Measurements from ENCODE around the gene MACROD2.

Gene MACROD2

GRCh38 chr20:13996265-13996664, 949 bp downstream of the MACROD2 start:
- TF ChIP-seq, protein P1, sequence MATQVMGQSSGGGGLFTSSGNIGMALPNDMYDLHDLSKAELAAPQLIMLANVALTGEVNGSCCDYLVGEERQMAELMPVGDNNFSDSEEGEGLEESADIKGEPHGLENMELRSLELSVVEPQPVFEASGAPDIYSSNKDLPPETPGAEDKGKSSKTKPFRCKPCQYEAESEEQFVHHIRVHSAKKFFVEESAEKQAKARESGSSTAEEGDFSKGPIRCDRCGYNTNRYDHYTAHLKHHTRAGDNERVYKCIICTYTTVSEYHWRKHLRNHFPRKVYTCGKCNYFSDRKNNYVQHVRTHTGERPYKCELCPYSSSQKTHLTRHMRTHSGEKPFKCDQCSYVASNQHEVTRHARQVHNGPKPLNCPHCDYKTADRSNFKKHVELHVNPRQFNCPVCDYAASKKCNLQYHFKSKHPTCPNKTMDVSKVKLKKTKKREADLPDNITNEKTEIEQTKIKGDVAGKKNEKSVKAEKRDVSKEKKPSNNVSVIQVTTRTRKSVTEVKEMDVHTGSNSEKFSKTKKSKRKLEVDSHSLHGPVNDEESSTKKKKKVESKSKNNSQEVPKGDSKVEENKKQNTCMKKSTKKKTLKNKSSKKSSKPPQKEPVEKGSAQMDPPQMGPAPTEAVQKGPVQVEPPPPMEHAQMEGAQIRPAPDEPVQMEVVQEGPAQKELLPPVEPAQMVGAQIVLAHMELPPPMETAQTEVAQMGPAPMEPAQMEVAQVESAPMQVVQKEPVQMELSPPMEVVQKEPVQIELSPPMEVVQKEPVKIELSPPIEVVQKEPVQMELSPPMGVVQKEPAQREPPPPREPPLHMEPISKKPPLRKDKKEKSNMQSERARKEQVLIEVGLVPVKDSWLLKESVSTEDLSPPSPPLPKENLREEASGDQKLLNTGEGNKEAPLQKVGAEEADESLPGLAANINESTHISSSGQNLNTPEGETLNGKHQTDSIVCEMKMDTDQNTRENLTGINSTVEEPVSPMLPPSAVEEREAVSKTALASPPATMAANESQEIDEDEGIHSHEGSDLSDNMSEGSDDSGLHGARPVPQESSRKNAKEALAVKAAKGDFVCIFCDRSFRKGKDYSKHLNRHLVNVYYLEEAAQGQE (IDR thresholded peaks at IDR 0.05; ENCODE audit: insufficient read depth in 1 of 2, low read depth in 2 of 2, low read length in 2 of 2), result no peak
- TF ChIP-seq FOXP2 (optimal IDR thresholded peaks at IDR 0.05; ENCODE audit: borderline replicate concordance, extremely low read depth, extremely low read length, insufficient read depth), result no peak
- no peak for TF ChIP-seq POLR2AphosphoS5 (IDR thresholded peaks at IDR 0.05; ENCODE audit: low read depth, low read length)
- TF ChIP-seq SIN3A (IDR thresholded peaks at IDR 0.05; ENCODE audit: borderline replicate concordance, insufficient read depth, low read length), result no peak
- no peak for TF ChIP-seq TAF1 (IDR thresholded peaks at IDR 0.05; ENCODE audit: borderline replicate concordance, insufficient read depth, low read length)

DNA sequence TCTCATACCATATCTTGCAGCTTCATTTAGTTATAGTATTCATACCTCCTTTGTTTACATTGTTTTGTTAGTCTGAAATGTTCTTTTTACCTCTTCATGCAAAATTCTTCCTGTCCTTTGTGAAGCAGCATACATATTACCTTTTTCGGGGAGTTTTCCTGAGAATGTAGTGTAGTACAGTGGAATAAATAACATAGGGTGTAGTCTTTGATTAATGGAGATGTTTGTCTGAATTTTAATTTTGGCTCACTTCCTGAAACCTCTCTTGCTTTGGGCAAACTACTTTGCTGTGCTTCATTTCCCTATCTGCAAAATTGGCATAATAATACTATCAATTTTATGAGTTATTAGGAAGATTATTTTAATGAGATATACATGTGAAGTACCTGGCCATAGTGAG, 5.6 kb downstream of the MACROD2 start:
- TF ChIP-seq, protein P1 (IDR thresholded peaks at IDR 0.05; ENCODE audit: insufficient read depth in 1 of 2, low read depth in 2 of 2, low read length in 2 of 2), result no peak
- TF ChIP-seq SIN3A (IDR thresholded peaks at IDR 0.05; ENCODE audit: borderline replicate concordance, insufficient read depth, low read length) (no peak), TAF1 (IDR thresholded peaks at IDR 0.05; ENCODE audit: borderline replicate concordance, insufficient read depth, low read length) (no peak), FOXP2 (optimal IDR thresholded peaks at IDR 0.05; ENCODE audit: borderline replicate concordance, extremely low read depth, extremely low read length, insufficient read depth) (no peak), POLR2AphosphoS5 (IDR thresholded peaks at IDR 0.05; ENCODE audit: low read depth, low read length) (no peak)

- TF ChIP-seq, protein P1 (IDR thresholded peaks at IDR 0.05; ENCODE audit: insufficient read depth in 1 of 2, low read depth in 2 of 2, low read length in 2 of 2), result no peak
- no peak for TF ChIP-seq TAF1 (IDR thresholded peaks at IDR 0.05; ENCODE audit: borderline replicate concordance, insufficient read depth, low read length)
- TF ChIP-seq FOXP2 (optimal IDR thresholded peaks at IDR 0.05; ENCODE audit: borderline replicate concordance, extremely low read depth, extremely low read length, insufficient read depth), result no peak
- TF ChIP-seq POLR2AphosphoS5 (IDR thresholded peaks at IDR 0.05; ENCODE audit: low read depth, low read length), result no peak
- TF ChIP-seq SIN3A (IDR thresholded peaks at IDR 0.05; ENCODE audit: borderline replicate concordance, insufficient read depth, low read length), result no peak
Observed at GRCh38 chr20:14005996-14006395, 10.7 kb downstream of the MACROD2 start.

DNA sequence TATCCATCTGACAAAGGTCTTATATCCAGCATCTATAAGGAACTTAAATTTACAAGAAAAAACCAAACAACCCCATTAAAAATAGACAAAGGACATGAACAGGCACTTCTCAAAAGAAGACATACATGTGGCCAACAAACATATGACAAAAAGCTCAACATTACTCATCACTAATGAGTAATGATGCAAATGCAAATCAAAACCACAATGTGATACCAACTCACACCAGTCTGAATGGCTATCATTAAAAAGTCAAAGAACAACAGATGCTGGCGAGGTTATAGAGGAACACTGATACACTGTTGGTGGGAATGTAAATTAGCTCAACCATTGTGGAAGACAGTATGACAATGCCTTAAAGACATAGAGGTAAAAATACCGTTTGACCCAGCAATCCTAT, 13.9 kb downstream of the MACROD2 start:
- TF ChIP-seq SIN3A (IDR thresholded peaks at IDR 0.05; ENCODE audit: borderline replicate concordance, insufficient read depth, low read length) (no peak), TAF1 (IDR thresholded peaks at IDR 0.05; ENCODE audit: borderline replicate concordance, insufficient read depth, low read length) (no peak), POLR2AphosphoS5 (IDR thresholded peaks at IDR 0.05; ENCODE audit: low read depth, low read length) (no peak), FOXP2 (optimal IDR thresholded peaks at IDR 0.05; ENCODE audit: borderline replicate concordance, extremely low read depth, extremely low read length, insufficient read depth) (no peak)
- TF ChIP-seq, protein P1 (IDR thresholded peaks at IDR 0.05; ENCODE audit: insufficient read depth in 1 of 2, low read depth in 2 of 2, low read length in 2 of 2), result no peak

GRCh38 chr20:14012671-14013070, 17.4 kb downstream of the MACROD2 start:
- TF ChIP-seq FOXP2 (optimal IDR thresholded peaks at IDR 0.05; ENCODE audit: borderline replicate concordance, extremely low read depth, extremely low read length, insufficient read depth) (no peak), TAF1 (IDR thresholded peaks at IDR 0.05; ENCODE audit: borderline replicate concordance, insufficient read depth, low read length) (no peak), POLR2AphosphoS5 (IDR thresholded peaks at IDR 0.05; ENCODE audit: low read depth, low read length) (no peak), SIN3A (IDR thresholded peaks at IDR 0.05; ENCODE audit: borderline replicate concordance, insufficient read depth, low read length) (no peak)
- TF ChIP-seq, protein P1 (IDR thresholded peaks at IDR 0.05; ENCODE audit: insufficient read depth in 1 of 2, low read depth in 2 of 2, low read length in 2 of 2), result no peak
